22Rv1 (cell line): Measurements from ENCODE around the gene FRMD1.

Source experiments
- H3K27ac ChIP-seq: fragments of 450-650 bp; 2 replicates; pipeline ENCODE4 v1.5.1; 2017
- CTCF ChIP-seq: fragments of 450-650 bp; IDR thresholded peaks from 2 replicates; pipeline ENCODE4 v1.5.1; 2017; ENCODE audit warnings: mild to moderate bottlenecking
- ZFX ChIP-seq: fragments of 450-650 bp; IDR thresholded peaks from 2 replicates; pipeline ENCODE4 v1.6.1; 2017; ENCODE audit warnings: antibody characterized with exemption, borderline replicate concordance

FRMD1 gene

GRCh38 chr6:168097221-168097620 lies 18.2 kb upstream of the FRMD1 start:
- TF ChIP-seq CTCF (no peak), ZFX (no peak)
- no peak overlapping the region for H3K27ac ChIP-seq

- TF ChIP-seq CTCF (no peak), ZFX (no peak)
- H3K27ac ChIP-seq = no peak overlapping the region
Observed at GRCh38 chr6:168096271-168096764, 17.3 kb upstream of the FRMD1 start.

- H3K27ac ChIP-seq = no peak overlapping the region
- TF ChIP-seq ZFX (no peak), CTCF (no peak)
Observed at GRCh38 chr6:168095716-168096250, 16.8 kb upstream of the FRMD1 start.

GRCh38 chr6:168095171-168095691 lies 16.2 kb upstream of the FRMD1 start:
- TF ChIP-seq ZFX (no peak), CTCF (no peak)

GRCh38 chr6:168093634-168094033 lies 14.6 kb upstream of the FRMD1 start:
- no peak overlapping the region for H3K27ac ChIP-seq
- TF ChIP-seq ZFX (no peak), CTCF (no peak)

More at GRCh38 chr6:168095171-168095691, 16.2 kb upstream of the FRMD1 start:
- H3K27ac ChIP-seq = no peak overlapping the region

GRCh38 chr6:168093071-168093505 lies 14.1 kb upstream of the FRMD1 start:
- no peak overlapping the region for H3K27ac ChIP-seq
- no peak for TF ChIP-seq ZFX
- no peak for TF ChIP-seq CTCF

- no peak for TF ChIP-seq CTCF
- TF ChIP-seq ZFX = no peak
- no peak overlapping the region for H3K27ac ChIP-seq
Observed at GRCh38 chr6:168092541-168092940, 13.5 kb upstream of the FRMD1 start.
